Measurements from ENCODE around the gene CNKSR2. TPM values are rescaled to one million over a fixed set of nuclear protein-coding genes. Genes with fewer than 3 reads are reported as not detected.

CNKSR2 gene
- total and polyA plus RNA-seq, 2 experiments from 2014 or later: 13.9 to 40.9 TPM

GRCh38 chrX:21691512-21692018 is 317.3 kb downstream of the CNKSR2 start:
- Mint-ChIP-seq H3K27me3 (ENCODE audit: insufficient read depth, low read depth, poor library complexity) (no peaks in the 10 kb centered on the region), H3K9me3 (no peaks in the 10 kb centered on the region), H3K4me1 (no peaks in the 10 kb centered on the region), H3K27ac (no peak overlapping the region), H3K4me3 (no peak overlapping the region), H3K36me3 (ENCODE audit: low read depth) (no peaks in the 10 kb centered on the region)
- no peaks in the 10 kb centered on the region for H3K36me3 ChIP-seq (ENCODE audit: insufficient read depth)
- H3F3A ChIP-seq (replicated peaks; ENCODE audit: low read depth): no peaks in the 10 kb centered on the region
- no peaks in the 10 kb centered on the region for H3K79me2 ChIP-seq (replicated peaks; ENCODE audit: insufficient read depth)
- H2AFZ ChIP-seq: no peak overlapping the region
- no peaks in the 10 kb centered on the region for H3K9me2 ChIP-seq (ENCODE audit: insufficient read depth)
- ATAC-seq (no peak), DNase-seq (ENCODE audit: low spot score) (no peak)
- H3K27me3 ChIP-seq (ENCODE audit: insufficient read depth): no peaks in the 10 kb centered on the region
- H3K4me2 ChIP-seq: no peak overlapping the region
- TF ChIP-seq JUNB (IDR thresholded peaks at IDR 0.05; ENCODE audit: unreplicated experiment) (no peak), STAT1 (IDR thresholded peaks at IDR 0.05; ENCODE audit: unreplicated experiment) (no peak), ZNF114 (CRISPR knock-in tag; IDR thresholded peaks at IDR 0.05) (no peak), NANOG (IDR thresholded peaks at IDR 0.05; ENCODE audit: borderline replicate concordance) (no peak), POLR2AphosphoS5 (IDR thresholded peaks at IDR 0.05; ENCODE audit: low read depth) (no peak), CTCF (conservative IDR thresholded peaks at IDR 0.05; ENCODE audit: low read depth in 2 of 2) (no peak), EZH2 (IDR thresholded peaks at IDR 0.05; ENCODE audit: low read depth, unreplicated experiment) (no peak), EZH2phosphoT487 (IDR thresholded peaks at IDR 0.05; ENCODE audit: unreplicated experiment) (no peak), REST (IDR thresholded peaks at IDR 0.05; ENCODE audit: unreplicated experiment) (no peak), CREB1 (CRISPR knock-in tag; IDR thresholded peaks at IDR 0.05; ENCODE audit: low read depth) (no peak), ZNF462 (CRISPR knock-in tag; IDR thresholded peaks at IDR 0.05) (no peak), ZNF331 (CRISPR knock-in tag; IDR thresholded peaks at IDR 0.05; ENCODE audit: low read depth) (no peak)
- H4K20me1 ChIP-seq (replicated peaks; ENCODE audit: insufficient read depth): no peaks in the 10 kb centered on the region
- H3K27ac ChIP-seq (ENCODE audit: low read depth): no peak overlapping the region
- no peak overlapping the region for H3K4me3 ChIP-seq
- no peaks in the 10 kb centered on the region for H3K4me1 ChIP-seq (ENCODE audit: insufficient read depth)
